ELF-1 (cell line): Measurements from ENCODE around the gene CLIP1.
"Not testable (repeated sequence)": the region's sequence is repeated elsewhere in the genome, so short reads cannot be mapped to it uniquely, and the experiment has no call there.

Experiments
- DNase-seq: peaks from one replicate; pipeline ENCODE4 v3.0.0-alpha.2; 2016; ENCODE audit warnings: low read depth, low spot score

The CLIP1 gene

DNA sequence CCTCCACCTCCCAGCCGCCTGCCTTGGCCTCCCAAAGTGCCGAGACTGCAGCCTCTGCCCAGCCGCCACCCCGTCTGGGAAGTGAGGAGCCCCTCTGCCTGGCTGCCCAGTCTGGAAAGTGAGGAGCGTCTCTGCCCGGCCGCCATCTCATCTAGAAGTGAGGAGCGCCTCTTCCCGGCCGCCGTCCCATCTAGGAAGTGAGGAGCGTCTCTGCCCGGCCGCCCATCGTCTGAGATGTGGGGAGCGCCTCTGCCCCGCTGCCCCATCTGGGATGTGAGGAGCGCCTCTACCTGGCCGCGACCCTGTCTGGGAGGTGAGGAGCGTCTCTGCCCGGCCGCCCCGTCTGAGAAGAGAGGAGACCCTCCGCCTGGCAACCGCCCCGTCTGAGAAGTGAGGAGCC, 65.5 kb downstream of the CLIP1 start:
- not testable (repeated sequence) for DNase-seq

DNA sequence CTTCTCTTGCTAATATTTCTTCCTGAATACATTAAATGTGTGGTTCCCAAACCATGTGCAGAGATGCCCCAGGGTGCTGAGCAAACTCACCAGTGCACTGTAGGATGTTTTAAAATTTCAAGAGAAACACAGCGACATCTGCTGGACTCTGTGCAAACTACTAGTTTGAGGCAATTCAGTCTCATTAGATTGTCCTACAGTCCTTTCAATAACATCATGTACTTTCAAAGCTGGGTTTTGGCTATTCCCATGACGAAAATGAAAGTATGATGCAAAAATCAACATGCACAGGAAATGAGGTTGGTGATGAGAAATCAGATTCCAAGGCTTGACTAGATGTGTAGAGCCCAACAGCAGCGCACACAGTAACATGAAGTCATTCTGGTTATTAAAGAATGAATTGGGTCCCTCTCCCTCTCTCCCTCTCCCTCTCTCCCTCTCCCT, 66.3 kb downstream of the CLIP1 start:
- DNase-seq: peak; percentile 35

DNA sequence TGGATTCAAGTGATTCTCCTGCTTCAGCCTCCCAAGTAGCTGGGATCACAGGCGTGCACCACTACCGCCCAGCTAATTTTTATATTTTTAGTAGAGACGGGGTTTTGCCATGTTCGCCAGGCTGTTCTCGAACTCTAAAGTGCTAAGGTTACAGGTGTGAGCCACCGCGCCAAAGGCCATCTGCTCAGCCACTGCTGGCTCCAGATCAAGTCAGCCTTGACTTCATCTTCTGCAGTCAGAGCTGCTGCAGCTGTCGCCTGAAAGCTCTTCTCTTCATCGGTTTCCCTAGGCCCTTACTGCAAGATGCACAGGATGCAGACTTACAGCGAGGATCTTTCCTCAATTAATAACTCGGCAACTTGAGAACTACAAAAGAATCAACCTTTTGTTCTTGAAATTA, 66.8 kb downstream of the CLIP1 start:
- no peak for DNase-seq

DNA sequence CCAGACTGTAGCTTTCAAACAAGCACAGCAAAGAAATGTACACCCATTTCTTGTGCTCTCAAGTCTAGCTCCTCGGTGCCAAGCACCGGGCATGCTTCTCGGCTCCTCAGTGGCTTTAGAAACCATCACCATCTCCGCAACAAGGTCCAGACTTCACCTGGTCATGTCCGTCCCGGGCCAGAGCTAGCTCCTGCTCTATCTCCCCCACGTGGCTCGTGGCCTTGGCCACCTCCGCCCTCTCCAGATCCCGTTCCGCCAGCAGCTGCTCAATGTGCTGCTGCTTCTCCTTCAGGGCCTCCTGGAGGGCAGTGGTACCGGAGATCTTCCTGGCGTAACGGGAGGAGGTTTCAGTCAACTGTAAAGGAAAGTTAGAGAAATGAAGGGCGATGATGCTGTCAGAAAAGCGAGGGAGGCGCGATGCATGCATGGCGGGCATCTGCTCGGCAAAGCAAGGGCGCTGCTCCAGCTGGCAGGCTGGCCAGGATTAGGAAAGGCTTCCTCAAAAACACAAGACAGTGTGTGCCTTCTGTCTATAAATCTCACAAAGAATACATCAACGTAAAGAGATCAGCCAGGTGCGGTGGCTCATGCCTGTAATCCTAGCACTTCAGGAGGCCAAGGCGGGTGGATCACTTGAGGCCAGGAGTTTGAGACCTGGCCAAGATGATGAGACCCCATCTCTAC, 67.4 kb downstream of the CLIP1 start:
- no peak for DNase-seq

DNA sequence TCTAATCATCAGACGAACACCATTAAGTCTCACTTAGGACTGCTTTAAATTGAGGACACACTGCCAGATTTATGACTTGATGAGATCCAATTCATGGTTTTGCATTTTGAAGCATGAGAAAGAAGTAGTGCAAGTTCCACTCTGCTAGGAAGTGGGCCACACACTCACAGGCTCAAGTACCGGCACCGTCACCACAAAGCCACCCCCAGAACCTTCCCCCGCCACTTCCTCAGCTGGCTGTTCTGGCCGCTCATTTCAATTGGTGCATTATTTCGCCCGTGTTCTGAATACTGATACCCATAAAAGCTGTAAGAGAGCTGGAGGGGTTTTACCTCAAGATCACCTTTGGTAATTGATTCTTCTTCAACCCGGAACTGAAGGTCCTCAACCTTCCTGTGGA, 70.1 kb downstream of the CLIP1 start:
- DNase-seq: no peak

DNA sequence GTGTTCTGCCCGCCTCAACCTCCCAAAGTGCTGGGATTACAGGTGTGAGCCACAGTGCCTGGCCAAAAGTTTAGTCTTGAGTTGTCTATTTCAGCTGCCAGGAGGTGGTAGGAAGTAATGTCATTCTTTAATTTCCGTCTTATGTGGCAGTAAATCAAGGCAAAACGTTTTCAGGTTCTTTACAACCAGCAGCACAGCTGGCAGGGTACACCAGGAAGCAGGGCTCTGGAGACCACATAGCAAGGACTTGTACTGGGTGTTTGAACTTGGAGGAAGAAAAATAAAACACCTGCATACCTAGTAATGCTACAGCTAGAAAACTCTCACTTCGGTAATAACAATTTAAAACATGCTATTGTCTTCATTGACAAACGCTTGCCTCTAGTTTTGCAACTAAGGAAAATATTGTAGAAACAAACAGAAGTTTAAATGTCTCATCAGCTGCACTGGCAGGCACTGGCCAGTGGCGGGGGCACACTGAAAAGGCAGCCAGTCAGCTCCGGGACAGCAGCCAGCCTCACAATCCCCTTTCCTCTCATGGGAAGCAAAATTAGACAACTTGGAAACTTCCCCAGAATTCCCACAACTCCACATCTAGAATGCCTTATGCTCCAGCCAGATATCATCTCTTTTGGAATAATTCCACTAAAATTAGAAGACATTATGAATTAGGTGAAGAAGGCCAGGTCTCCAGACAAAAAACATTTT, 72.2 kb downstream of the CLIP1 start:
- no peak for DNase-seq

DNA sequence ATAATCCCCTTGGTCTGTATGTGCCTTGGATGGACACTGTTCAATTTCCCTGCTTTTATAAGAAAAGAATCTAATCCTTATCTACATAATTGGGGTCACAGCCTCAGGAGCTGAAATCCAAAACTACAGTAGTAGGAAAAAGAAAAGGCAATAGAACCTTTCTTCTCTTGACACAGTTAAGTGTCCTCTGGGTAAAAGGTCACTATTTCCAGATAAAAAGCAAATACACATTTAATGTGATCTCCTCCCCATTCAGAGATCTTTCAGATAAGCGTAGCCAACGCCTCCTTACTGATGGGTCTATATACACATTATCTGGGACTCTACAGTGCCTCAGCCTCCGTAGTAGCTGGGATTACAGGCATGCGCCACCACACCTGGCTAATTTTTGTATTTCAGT, 73.4 kb downstream of the CLIP1 start:
- no peak for DNase-seq

DNA sequence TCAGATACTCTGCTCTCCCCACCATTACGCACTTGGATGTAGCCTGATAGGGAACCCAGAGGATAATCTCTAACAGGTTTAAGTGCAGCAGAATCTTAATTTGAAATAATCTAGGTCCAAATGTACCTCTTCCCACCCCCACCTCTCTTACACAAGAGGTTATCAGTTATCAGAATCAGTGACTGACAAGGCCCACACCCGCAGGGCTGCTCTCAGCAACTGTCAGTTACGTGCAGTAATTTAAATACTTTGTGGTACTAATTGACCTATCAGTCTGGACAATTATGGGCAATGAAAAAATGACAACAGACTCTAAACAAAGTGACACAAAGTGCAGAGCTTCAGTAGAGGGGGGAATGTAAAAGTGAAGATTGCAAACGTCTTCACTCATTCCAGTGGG, 74.0 kb downstream of the CLIP1 start:
- no peak for DNase-seq

DNA sequence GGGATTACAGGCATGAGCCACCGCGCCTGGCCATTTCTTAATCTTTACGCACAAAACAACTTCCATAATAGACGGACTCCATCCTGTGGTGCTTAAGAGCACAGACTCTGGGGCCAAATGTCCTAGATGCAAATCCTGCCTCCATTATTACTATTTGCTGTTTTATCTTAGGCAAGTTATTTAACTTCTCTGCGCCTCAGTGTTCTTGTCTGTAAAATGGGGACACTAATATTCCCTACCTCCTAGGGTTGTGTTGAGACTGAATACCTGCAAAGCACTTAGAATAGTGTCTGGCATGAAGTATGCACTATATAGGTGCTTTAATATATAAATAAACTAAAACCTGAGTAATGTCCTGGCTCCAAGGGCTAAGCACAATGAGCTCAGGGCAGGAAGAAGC, 76.4 kb downstream of the CLIP1 start:
- no peak for DNase-seq

DNA sequence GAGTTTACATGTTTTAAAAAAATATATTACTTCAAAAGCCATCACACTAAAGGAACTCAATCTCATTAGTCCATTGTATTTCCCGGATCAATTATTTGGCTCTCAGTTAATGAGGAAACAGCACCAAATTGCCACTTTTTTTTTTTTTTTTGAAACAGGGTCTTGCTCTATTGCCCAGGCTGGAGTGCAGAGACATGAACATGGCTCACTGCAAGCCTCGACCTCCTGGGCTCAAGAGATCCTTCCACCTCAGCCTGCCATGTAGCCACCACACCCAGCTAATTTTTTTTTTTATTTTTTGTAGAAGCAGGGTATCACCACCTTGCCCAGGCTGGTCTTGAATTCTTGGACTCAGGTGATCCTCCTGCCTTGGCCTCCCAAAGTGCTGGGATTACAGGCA, 77.4 kb downstream of the CLIP1 start:
- no peak for DNase-seq

DNA sequence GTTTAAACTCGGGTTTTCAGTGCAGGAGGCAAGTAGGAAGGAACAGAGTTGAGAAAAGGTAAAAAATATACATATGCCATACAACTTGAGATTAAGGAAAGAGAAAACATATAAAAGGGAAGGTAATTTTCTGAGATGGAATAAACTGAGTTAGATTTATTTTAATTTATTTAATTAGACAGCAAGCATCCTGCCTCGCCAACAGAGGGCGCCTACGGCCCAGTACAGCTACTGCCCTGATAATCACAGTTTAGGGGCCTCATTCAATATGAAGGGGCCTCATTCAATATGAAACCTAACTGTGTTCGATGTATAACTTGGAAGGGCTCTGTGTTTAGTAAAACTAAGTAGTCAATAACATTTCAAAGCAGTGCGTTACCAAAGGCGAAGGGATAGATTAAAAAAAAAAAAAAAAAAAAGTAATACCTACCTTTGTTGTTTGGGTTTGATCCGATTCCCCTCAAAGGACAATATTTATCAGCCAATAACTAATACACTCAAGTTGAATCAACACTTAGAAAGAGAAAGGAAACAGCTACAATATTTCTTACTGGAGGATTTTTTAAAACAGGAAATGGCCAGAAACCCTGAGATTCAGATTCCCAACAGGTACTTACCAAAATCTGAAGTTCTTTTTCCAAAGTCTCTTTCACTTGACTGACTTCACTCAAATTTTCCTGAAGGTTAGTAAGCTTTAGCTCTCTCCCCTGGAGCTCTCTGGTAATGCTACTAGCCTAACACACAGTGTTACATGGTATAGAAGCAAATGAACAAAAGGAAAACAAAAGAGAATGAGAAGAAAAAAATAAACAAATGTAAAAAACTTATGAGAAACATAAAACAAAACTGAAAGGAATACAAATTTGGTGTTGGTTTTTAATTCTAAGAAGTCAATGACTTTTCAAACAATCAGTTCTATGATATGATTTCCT, 86.2 kb downstream of the CLIP1 start:
- DNase-seq: peak; percentile 9

DNA sequence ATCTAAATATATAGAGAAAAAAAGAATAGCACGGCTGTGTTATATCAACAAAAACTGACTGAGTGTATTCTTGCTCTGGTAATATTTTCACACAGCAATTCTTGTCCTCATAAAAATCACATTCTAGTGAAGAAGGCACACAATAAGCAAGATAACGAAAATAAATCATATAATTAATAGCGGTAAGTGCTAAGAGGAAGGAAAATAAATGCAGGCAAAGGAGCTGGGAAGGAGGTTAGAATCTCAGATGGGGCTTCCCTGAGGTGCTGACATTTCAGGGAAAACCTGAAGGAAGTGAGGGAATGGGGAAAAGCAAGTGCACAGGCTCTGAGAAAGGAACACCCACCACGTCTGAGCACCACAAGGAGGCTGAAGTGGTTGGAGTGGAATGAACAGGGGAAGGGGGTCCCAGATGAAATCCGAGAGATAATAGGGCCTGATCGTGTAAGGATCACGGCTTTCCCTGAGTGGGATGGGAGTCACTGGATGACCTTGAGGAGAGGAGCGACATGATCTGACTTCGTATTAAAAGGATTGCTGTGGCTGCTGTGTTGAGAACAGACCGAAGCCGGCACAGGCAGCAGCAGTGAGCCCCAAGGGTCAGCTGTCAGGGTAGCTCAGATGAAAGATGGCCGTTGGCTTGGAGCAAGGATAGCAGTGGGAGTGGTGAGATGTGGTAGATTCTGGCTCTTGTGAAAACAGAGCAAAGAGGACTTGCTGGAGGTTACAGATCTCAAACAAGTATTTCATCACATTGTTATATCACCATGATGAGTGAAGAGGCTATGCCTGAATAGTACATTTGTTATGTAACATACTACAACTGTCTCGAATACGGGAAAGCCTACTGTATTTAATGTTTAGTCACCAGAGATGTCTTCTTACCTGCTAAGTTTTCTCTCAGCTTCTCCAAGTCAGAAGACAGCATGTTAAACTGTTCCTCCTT, 89.1 kb downstream of the CLIP1 start:
- no peak for DNase-seq

DNA sequence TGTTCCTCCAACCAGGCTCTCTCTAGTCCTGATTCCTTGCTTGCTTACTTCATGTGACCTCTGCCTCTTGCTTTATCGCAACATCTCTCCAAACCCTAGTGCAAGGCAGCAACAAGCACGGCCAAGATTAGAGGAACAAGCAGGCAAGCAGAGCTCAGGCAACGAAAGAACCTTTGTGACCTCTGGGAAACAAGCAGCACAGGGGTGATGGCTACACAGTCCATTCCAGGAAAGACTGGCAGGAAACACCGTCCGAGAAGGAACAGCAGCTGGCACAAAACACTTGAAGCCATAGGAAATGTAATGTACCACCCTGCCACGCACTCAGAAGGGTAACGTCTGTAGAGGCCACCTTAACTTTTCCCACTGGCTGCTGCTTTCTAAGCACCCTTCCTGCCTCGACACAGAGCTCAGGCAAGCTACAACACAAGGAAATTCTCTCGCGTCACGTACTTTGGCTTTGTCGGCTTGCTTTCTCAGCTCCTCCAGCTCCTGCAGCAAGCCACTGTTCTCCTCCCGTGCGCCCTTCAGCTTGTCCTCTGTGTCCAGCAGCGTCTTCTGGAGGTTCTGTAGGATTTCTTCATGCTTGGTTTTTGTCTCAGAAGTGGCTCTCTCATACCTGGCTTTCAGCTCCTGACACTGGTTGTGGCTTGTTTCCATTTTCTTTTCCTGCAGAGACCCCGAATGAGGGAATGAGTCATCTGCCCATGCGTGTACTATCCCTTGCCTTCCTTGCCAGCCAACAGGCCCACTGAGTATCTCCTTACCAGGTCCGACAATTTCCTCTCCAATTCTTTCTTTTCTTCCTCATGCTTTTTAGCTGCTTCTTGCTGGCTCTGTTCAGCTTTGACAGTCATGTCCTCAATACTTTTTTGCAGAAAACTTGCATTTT, 94.7 kb downstream of the CLIP1 start:
- no peak for DNase-seq

DNA sequence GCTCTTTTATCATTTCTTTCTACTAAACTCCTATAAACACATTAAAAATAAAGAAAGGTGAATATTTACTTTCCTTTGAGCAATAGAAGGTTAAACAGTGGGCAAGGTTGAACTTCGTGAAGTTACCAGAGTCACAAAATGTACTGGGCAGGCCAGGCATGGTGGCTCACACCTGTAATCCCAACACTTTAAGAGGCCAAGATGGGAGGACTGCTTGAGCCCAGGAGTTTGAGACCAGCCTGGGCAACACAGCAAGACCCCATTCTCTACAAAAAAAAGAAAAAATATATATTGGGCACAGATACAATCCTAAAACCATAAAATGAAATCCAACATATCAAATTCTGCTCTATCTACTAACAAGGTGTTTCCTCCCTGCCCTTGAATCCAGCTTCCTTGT, 95.5 kb downstream of the CLIP1 start:
- DNase-seq: no peak

DNA sequence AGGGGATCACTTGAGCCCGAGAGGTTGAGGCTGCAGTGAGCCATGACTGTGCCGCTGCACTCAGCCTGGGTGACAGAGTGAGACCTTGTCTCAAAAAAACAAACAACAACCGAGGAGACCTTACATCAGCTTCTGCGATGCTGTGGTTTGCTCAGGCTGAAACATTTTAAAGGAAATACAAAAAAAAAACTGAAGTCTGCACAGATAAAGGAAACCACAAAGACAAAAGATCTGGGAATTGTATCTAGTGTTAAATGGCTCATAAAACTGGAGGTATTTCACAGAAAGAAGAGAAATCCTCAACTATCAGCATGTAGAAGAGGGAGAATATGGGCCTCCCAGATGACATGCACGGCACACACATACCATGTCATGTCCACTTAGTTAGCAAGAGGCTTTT, 95.9 kb downstream of the CLIP1 start:
- no peak for DNase-seq

DNA sequence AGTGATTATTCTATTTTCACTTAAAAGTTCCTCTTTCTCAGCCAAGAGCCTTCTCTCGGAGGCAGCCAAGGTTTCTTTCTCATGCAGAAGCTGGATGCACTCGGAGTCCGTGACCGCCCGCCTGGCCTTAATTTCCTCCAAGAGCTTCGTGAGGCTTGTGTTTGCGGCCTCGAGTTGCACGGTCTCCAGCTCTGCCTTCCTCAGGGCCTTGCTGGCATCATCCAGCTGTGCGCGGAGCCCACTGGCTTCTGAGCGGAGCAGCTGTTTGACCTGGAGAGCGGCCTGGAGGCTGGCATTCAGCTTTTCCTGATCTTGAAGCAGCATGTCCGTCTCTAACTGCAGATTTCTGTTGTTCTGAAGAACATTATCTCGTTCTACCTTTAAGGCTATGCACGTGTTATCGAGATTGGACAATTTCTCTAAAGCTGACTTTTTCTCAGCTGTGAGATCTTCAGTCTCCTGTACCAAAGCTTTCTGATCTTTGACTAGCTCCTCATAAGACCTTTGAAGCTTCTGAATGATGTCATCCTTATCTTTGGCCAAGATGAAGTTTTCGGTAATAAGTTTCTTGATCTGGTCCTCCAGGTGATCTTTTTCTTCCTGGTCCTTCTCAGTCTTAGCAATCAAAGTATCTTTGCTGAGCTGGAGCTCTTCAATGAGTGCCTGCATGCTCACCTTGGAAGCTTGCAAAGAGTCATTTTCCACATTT, 99.0 kb downstream of the CLIP1 start:
- DNase-seq: no peak

DNA sequence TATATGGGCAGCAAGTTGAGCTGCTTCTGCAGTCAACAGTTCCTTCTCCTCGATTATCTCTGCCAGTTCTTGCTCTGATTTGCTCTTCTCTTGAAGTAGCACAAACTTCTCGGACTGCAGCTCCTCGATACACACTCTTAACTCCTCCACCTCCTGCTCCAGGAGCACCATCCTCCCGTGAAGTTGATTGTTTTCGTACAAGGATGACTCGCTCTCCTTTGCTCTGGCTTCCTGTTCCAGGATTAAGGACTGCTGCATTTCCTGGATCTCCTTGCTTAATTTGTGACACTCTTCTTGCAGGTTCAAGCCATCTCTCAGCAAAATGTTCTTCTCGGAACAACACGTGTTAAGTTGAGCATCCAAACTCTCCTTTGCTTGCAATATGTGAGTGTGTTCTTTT, 100.0 kb downstream of the CLIP1 start:
- DNase-seq: no peak

DNA sequence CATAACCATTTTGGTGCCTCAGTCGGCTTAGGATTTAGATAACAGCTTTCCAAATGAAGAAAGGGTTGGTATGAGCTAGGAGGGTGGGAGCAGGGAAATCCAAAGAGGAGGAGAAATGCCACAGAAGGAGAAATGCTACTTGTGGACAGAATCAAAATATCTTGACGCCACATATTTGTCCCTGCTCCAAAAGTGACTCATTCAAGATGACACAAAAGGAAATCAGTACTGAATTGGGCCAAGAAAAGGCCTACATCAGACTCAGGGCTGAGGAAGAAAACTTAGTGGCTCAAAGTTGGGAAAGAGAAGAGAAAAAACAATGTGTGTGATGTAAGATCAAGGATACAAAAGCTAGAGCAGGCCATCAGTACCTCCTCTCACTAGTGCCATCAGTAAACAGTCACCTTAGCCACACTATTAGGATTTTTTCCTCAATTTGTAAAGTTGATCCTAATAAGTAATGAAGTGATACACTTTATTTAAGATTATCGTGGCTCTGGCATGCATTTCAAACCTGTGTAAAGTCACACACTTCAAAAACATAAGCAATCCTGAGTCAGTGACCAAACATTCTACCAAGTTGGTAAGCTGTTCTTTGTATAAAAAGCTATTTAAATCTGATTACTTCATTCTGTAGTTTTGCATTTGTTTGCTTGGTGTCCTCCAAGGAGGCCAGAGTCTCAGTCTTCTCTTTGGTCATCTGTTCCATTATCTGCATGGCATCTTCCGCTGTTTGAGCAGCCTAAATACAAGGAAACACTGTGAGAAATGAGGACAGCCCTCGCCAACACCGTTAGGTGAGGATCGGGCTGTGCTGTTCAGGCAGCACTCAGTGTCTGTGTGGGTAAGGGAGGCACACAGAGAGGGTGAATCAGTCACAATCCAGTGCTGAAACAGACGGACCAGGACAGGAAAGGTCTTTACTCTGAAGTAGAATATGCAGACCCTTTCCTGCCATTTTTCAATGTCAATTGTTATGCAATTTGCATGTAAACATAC, 103.6 kb downstream of the CLIP1 start:
- DNase-seq: no peak
